K562 (cell line): ENCODE data around the gene RAD23B.

Experiments
- ARNT ChIP-seq, 2 experiments: fragments of 450-650 bp; IDR thresholded peaks; 2 replicates each; pipeline ENCODE4 v1.6.1; 2016; ENCODE audit warnings: mild to moderate bottlenecking in 1 of 2
- ESRRA ChIP-seq: fragments of 450-650 bp; IDR thresholded peaks from 2 replicates; pipeline ENCODE4 v1.6.1; 2014; ENCODE audit warnings: low read depth, mild to moderate bottlenecking, moderate library complexity, borderline replicate concordance
- LARP7 ChIP-seq: fragments of 450-650 bp; IDR thresholded peaks from 2 replicates; pipeline ENCODE4 v1.6.1; 2016
- NRF1 ChIP-seq, 2 experiments: fragments of 450-650 bp; IDR thresholded peaks in 1 of 2; conservative IDR thresholded peaks in 1 of 2; 2 replicates each; pipeline ENCODE4 v1.6.1; 2014; ENCODE audit warnings: mild to moderate bottlenecking in 2 of 2
- PCBP2 ChIP-seq: fragments of 200-400 bp; formaldehyde crosslinking; IDR thresholded peaks from 2 replicates; pipeline ENCODE4 v1.6.1; 2018; ENCODE audit warnings: low read length, low read depth, mild to moderate bottlenecking, moderate library complexity; ENCODE audit not compliant: poor library complexity, severe bottlenecking
- PRPF4 ChIP-seq: fragments of 200-400 bp; formaldehyde crosslinking; IDR thresholded peaks from one replicate; pipeline ENCODE4 v1.6.1; 2017; ENCODE audit warnings: low read length, low read depth, mild to moderate bottlenecking; ENCODE audit not compliant: insufficient read depth, poor library complexity, severe bottlenecking
- RFX5 ChIP-seq: IDR thresholded peaks from 2 replicates; pipeline ENCODE4 v1.6.1; 2011; ENCODE audit warnings: low read depth, mild to moderate bottlenecking, improper control_type of control experiment, low read length
- TF ChIP-seq, protein P1 (sequence below): fragments of 250-450 bp; sonication (Bioruptor Pico); IDR thresholded peaks from 2 replicates; pipeline ENCODE4 v1.8.0; 2022; ENCODE audit warnings: inconsistent platforms
- TF ChIP-seq, protein P2 (sequence below), 3 experiments: IDR thresholded peaks in 2 of 3; conservative IDR thresholded peaks in 1 of 3; 2 replicates each; pipeline ENCODE4 v1.5.1; 2011 to 2012; ENCODE audit warnings: low read length in 3 of 3, mild to moderate bottlenecking in 3 of 3, control low read depth in 2 of 3, improper control_type of control experiment in 1 of 3, inconsistent platforms in 1 of 3, low read depth in 1 of 3, mixed read lengths in 1 of 3, moderate library complexity in 1 of 3; ENCODE audit not compliant: insufficient read depth in 2 of 3
- TF ChIP-seq, protein P3 (sequence below), 2 experiments: IDR thresholded peaks; 2 replicates each; pipeline ENCODE4 v1.6.1; 2011; ENCODE audit warnings: borderline replicate concordance in 1 of 2, control low read depth in 1 of 2, low read depth in 1 of 2, low read length in 1 of 2, mild to moderate bottlenecking in 1 of 2, mixed read lengths in 1 of 2, moderate library complexity in 1 of 2; ENCODE audit not compliant: insufficient read depth in 1 of 2, insufficient read length in 1 of 2, poor library complexity in 1 of 2, severe bottlenecking in 1 of 2; ENCODE audit errors: extremely low read depth in 1 of 2
- TF ChIP-seq, protein P4 (sequence below), 2 experiments: fragments of 450-650 bp in 1 of 2; sonication (generic) in 1 of 2; formaldehyde crosslinking in 1 of 2; IDR thresholded peaks in 1 of 2; conservative IDR thresholded peaks in 1 of 2; 2 replicates each; pipeline versions ENCODE4 v1.6.1 to v1.8.1; 2016 to 2023; ENCODE audit warnings: mild to moderate bottlenecking in 2 of 2, moderate library complexity in 2 of 2, inconsistent platforms in 1 of 2, missing genetic modification reagents in 1 of 2
- TF ChIP-seq, protein P5 (sequence below): fragments of 250-450 bp; sonication (Bioruptor Pico); IDR thresholded peaks from 2 replicates; pipeline ENCODE4 v1.5.0; 2021

DNA sequence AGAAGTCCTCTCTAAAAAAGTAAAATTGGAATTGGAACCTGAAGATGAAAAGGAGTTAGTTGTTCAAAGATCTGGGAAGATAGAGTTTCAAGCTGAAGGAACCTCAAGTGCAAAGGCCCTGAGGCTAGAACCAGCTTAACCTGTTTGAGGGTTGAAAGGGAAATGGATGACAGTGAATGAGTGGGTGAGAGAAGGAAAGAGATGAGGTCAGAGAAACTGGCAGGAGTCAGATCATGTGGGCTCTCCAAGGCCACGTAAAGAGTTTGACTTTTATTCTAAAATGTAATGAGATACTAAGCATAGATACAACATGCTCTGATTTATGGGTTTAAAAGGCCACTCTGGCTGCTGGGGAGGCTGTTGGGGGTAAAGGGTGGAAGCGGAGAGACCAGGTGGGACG is 2.5 kb upstream of the RAD23B start:
- TF ChIP-seq, protein P1, sequence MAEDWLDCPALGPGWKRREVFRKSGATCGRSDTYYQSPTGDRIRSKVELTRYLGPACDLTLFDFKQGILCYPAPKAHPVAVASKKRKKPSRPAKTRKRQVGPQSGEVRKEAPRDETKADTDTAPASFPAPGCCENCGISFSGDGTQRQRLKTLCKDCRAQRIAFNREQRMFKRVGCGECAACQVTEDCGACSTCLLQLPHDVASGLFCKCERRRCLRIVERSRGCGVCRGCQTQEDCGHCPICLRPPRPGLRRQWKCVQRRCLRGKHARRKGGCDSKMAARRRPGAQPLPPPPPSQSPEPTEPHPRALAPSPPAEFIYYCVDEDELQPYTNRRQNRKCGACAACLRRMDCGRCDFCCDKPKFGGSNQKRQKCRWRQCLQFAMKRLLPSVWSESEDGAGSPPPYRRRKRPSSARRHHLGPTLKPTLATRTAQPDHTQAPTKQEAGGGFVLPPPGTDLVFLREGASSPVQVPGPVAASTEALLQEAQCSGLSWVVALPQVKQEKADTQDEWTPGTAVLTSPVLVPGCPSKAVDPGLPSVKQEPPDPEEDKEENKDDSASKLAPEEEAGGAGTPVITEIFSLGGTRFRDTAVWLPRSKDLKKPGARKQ: no peak
- no peak for TF ChIP-seq PRPF4
- no peak for TF ChIP-seq ESRRA
- TF ChIP-seq, protein P2, sequence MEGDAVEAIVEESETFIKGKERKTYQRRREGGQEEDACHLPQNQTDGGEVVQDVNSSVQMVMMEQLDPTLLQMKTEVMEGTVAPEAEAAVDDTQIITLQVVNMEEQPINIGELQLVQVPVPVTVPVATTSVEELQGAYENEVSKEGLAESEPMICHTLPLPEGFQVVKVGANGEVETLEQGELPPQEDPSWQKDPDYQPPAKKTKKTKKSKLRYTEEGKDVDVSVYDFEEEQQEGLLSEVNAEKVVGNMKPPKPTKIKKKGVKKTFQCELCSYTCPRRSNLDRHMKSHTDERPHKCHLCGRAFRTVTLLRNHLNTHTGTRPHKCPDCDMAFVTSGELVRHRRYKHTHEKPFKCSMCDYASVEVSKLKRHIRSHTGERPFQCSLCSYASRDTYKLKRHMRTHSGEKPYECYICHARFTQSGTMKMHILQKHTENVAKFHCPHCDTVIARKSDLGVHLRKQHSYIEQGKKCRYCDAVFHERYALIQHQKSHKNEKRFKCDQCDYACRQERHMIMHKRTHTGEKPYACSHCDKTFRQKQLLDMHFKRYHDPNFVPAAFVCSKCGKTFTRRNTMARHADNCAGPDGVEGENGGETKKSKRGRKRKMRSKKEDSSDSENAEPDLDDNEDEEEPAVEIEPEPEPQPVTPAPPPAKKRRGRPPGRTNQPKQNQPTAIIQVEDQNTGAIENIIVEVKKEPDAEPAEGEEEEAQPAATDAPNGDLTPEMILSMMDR (IDR thresholded peaks at IDR 0.05 in 2 of 3, conservative IDR thresholded peaks at IDR 0.05 in 1 of 3; ENCODE audit: insufficient read depth in 2 of 3, low read depth in 1 of 3, low read length in 3 of 3): no peak
- TF ChIP-seq, protein P3, sequence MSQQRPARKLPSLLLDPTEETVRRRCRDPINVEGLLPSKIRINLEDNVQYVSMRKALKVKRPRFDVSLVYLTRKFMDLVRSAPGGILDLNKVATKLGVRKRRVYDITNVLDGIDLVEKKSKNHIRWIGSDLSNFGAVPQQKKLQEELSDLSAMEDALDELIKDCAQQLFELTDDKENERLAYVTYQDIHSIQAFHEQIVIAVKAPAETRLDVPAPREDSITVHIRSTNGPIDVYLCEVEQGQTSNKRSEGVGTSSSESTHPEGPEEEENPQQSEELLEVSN (IDR thresholded peaks at IDR 0.05; ENCODE audit: borderline replicate concordance in 1 of 2, extremely low read depth in 1 of 2, insufficient read depth in 1 of 2, insufficient read length in 1 of 2, low read depth in 1 of 2, low read length in 1 of 2, poor library complexity in 1 of 2, severe bottlenecking in 1 of 2): no peak
- TF ChIP-seq, protein P4, sequence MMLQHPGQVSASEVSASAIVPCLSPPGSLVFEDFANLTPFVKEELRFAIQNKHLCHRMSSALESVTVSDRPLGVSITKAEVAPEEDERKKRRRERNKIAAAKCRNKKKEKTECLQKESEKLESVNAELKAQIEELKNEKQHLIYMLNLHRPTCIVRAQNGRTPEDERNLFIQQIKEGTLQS (IDR thresholded peaks at IDR 0.05): no peak
- TF ChIP-seq, protein P4 (CRISPR knock-in tag; conservative IDR thresholded peaks at IDR 0.05): no peak
- TF ChIP-seq RFX5: no peak
- TF ChIP-seq, protein P5, sequence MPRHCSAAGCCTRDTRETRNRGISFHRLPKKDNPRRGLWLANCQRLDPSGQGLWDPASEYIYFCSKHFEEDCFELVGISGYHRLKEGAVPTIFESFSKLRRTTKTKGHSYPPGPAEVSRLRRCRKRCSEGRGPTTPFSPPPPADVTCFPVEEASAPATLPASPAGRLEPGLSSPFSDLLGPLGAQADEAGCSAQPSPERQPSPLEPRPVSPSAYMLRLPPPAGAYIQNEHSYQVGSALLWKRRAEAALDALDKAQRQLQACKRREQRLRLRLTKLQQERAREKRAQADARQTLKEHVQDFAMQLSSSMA (CRISPR knock-in tag): no peak
- TF ChIP-seq LARP7: no peak
- TF ChIP-seq ARNT (IDR thresholded peaks at IDR 0.05): no peak
- TF ChIP-seq PCBP2: no peak
- TF ChIP-seq NRF1 (conservative IDR thresholded peaks at IDR 0.05 in 1 of 2, IDR thresholded peaks at IDR 0.05 in 1 of 2): no peak
